CD4-positive, alpha-beta T cell treated with Interleukin-6 for 4 hours (primary cell): ENCODE results near the gene OR51B6.
"Not testable (repeated sequence)": the region's sequence is repeated elsewhere in the genome, so short reads cannot be mapped to it uniquely, and the experiment has no call there.

Source experiments
- DNase-seq: peaks from one replicate; pipeline ENCODE4 v3.0.0-alpha.2; 2020; ENCODE audit warnings: mixed read lengths

Gene OR51B6

GRCh38 chr11:5366365-5366764, 15.1 kb downstream of the OR51B6 start:
- DNase-seq: not testable (repeated sequence)

DNA sequence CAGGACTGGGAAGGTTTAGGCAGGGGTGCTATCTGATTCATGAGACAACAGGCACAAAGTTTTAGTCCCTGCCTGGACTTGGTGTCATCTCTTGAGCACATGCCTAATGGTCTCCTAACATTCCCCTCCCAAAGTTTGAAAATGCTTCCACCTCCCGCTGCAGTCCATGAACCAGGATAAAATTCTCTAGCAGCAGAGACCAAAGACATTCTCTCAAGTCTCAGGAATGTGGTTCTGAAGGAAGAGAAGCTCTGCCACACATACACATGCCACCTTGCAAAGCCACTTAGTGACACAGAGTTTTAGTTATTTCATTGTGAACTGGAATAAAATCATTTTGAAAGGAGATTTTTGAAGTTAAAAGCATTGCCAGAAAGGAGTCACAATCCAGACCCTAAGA, 15.5 kb downstream of the OR51B6 start:
- no peak for DNase-seq

DNA sequence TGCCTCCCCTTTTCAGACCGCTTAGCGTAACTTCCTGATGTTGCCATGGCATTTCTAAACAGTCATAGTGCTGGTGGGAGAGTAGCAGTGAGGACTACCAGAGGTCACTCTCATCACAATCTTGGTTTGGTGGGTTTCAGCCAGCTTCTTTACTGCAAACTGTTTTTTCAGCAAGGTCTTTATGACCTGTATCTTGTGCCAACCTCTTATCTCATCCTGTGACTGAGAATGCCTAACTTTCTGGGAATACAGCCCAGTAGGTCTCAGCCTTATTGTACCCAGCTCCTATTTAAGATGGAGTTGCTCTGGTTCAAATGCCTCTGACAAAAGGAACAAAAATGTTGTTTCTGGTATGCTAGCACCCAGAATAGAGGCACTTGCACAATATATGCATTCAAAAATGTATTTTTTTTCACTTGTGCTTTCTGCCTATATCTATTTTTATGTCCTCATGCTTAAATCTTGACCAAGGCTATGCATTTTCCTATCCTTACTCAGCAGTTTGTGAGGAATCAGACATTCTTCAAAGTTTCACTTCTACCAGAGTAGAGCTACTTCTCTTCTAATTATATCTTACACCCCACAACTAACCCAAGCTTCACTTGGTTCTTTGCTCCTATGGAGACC, 16.3 kb downstream of the OR51B6 start:
- DNase-seq: no peak

DNA sequence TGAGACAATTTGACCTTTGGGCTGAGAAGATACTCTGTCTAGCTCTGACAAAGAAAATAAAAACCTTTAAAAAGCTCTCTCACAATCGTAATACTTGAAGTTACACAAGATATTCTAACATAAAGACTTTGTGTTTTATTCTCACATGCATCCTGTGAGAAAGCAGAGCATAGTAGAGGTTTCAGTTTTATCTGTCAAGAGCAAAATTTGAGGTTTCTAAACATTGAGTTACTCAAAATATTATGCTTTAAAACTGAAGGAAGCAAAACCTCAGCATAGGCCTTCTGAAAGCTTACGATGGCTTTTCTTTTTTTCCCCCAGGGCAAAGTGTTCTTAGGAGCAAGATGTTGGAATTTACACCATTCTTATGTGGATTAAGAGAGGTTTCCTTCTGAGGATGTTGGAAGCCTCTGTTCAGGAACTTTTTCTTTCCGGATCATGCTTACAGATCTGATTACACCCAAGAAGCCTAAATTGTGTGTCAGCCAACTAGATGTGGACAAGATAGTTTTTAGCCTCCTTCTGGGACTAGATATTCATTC, 17.3 kb downstream of the OR51B6 start:
- DNase-seq: no peak

GRCh38 chr11:5369789-5370188, 18.5 kb downstream of the OR51B6 start:
- no peak for DNase-seq

DNA sequence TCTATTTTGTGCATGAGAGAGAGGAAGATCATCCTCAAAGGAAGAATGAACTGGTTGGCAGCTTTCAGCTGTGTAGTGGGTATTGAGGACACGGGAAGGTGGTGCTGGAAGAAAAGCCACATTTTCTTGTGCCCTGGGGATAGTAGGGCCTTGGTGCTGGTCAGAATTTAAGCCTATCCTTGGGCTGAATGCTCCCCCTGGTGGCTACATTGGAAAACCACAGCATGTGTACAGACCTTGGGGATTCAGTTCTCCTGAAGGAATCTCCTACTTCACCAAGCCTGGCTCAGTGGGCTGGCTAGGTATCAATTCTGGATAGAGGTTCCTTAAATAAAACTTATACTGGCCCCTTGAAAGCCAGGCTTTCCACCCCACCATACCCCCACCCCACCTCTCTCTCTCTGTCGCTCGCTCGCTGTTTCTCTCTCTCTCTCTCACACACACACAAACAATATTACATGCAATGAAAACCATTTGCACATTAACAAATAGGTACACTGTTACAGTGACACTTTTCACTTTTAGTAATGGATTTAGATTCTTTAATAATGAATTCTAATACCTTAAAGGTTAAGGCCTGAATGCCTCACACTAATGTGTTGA, 29.5 kb downstream of the OR51B6 start:
- no peak for DNase-seq

- DNase-seq: no peak
These were observed 32.3 kb downstream of the OR51B6 start, which contains the start of gene OR51M1 for GRCh38 chr11:5383576-5383975. Gene OR51M1 (plus strand): TSS chr11:5383812. CDS start chr11:5389399, 5,587 bp downstream.

DNA sequence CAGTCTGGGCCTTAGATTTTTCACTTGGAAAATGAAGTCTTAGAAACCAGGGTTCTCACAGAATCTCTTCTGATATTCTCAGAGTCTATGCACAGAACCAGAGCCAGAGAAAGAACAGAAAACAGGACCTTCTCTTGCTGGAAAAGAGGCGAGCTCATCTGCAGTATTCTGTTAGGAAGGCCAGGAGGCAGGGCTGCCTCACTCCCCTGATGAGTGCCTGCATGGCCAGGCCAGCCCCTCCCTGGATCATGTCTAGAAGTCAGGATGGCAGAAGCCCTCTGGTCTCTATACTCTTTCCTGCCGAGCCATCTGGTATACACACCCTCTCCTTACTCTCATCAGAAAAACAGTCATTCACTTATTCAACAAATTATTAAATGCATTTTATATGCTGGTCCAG, 33.0 kb downstream of the OR51B6 start:
- no peak for DNase-seq

DNA sequence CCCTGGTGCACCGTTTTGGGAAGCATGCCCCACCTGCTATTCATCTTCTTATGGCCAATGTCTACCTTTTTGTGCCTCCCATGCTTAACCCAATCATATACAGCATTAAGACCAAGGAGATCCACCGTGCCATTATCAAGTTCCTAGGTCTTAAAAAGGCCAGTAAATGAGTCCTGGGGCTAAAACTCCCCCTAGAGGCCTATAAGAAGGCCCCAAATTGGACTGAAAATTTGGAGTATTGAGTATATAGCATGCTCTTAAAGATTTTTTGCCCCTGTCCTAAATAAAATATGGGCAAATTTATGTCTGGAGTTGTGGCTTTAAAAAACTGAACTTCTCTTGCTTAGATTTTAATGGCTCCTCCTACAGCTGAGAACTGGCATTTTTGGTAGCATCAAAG, 38.9 kb downstream of the OR51B6 start:
- DNase-seq: no peak

GRCh38 chr11:5394091-5394490, 42.8 kb downstream of the OR51B6 start:
- no peak for DNase-seq

DNA sequence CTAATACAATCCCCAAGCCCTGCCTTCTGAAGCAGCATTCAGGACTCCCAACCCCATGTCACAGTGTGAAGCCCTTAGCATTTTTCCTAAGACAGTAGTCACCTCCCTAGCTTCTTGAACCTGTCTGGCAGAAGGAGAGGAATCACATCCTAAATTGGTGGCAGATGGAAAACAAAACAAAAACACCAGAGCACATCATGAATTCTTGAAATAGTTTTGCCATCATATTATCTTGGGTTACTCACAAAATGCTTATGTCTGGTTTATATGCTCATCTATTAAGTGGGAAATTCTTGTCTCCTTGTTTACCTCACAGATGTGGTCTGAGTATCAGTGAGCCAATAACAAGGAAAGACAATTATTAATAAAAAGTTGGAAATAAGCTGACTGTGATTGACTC, 47.6 kb downstream of the OR51B6 start:
- no peak for DNase-seq
